ENCODE data around the gene ELOF1.

DNA sequence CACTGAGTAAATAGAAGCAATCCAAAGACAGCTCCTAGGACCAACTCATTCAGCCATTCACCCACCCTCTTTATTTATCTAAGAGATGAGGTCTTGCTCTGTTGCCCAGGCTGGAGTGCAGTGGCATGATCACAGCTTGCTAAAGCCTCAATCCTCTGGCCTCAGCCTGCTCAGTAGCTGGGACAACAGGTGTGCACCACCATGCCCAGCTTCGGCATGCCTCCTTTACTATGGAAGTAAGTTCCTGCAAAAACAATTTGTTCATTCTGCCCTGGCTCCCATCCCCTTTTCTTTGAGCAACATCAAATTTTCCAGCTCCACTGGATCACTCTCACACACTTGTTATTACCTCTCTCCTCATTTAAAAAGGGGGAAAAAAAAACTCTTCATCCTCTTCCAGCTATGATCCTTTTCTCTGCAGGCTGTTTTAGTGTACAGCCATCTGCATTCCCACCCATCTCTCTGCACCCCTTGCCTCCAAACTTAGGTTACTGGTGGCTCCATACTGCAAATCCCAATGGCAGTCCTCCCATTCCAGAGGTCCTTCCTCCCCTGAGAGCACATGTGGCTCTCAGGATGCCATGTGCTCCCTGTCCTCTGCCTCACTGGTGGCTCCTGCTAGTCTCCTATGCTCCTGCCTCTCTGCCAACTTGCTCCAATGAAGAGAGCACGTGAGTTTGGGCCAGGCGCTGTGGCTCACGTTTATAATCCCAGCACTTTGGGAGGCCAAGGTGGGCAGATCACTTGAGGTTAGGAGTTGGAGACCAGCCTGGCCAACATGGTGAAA is 2.2 kb downstream of the ELOF1 start:
- TF ChIP-seq, protein P1, sequence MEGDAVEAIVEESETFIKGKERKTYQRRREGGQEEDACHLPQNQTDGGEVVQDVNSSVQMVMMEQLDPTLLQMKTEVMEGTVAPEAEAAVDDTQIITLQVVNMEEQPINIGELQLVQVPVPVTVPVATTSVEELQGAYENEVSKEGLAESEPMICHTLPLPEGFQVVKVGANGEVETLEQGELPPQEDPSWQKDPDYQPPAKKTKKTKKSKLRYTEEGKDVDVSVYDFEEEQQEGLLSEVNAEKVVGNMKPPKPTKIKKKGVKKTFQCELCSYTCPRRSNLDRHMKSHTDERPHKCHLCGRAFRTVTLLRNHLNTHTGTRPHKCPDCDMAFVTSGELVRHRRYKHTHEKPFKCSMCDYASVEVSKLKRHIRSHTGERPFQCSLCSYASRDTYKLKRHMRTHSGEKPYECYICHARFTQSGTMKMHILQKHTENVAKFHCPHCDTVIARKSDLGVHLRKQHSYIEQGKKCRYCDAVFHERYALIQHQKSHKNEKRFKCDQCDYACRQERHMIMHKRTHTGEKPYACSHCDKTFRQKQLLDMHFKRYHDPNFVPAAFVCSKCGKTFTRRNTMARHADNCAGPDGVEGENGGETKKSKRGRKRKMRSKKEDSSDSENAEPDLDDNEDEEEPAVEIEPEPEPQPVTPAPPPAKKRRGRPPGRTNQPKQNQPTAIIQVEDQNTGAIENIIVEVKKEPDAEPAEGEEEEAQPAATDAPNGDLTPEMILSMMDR (IDR thresholded peaks at IDR 0.05; ENCODE audit: low read depth, low read length) = no peak
- TF ChIP-seq POLR2A (IDR thresholded peaks at IDR 0.05; ENCODE audit: extremely low read depth, insufficient read length) (no peak), MAX (IDR thresholded peaks at IDR 0.05; ENCODE audit: low read depth, low read length) (no peak), MYC (IDR thresholded peaks at IDR 0.05; ENCODE audit: low read depth, low read length) (no peak)

All from NB4 (cell line).